Measurements from ENCODE around the gene EYA2.
A peak's percentile ranks its signal among the peaks of the same experiment; 100 is the strongest.
"Not testable (repeated sequence)": the region's sequence is repeated elsewhere in the genome, so short reads cannot be mapped to it uniquely, and the experiment has no call there.

Gene EYA2

GRCh38 chr20:47189060-47189459 is 294.4 kb downstream of the EYA2 start:
- DNase-seq, result no peak

DNA sequence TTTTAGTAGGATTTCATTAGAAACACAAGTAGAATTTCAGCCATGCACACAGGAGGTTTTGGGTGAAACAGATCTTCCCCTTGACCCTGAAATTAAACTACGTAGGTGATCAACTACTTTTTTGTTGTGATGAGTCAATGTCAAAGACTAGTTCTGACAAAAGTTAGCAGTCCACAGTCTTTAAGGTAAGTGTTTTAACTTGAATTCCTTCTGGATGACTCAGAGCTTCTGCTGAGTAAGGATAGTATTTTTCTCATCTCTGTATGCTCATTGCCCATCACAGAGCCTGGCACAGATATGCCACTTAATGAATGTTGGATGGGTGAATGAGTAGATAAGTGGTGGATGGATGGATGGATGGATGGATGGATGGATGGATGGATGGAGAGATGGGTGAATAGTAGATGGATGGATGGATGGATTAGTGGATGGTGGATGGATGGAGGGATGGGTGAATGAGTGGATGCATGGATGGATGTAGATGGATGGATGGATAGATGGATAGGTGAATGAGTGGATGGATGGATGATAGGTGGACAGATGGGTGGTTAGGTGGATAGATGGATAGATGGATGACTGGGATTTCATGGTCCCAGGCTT is 296.5 kb downstream of the EYA2 start:
- no peak for DNase-seq

- DNase-seq, result no peak
Measured at GRCh38 chr20:47191956-47192355, 297.3 kb downstream of the EYA2 start.

DNA sequence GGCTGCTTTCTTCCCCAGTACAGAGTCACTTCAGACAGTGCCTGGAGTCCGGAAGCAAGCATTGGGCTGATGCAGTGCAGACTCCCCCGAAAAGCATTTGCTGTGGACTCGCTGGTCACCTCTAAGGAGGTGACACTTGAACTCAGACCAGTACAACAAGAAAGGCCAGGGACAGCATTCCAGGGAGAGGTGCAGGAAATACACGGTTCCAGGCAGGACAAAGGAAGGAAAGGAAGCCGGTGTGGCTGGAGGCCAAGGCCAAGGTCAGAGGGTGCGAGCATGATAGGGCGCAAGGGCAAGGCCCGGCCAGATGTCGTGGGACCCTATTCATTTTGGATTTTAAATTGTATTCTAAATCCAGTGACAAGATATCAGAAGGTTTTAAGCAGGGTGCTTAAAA is 300.9 kb downstream of the EYA2 start:
- DNase-seq, result no peak

GRCh38 chr20:47196091-47197081 is 301.7 kb downstream of the EYA2 start:
- peak; percentile 15 to 73 (median 67) for DNase-seq

DNA sequence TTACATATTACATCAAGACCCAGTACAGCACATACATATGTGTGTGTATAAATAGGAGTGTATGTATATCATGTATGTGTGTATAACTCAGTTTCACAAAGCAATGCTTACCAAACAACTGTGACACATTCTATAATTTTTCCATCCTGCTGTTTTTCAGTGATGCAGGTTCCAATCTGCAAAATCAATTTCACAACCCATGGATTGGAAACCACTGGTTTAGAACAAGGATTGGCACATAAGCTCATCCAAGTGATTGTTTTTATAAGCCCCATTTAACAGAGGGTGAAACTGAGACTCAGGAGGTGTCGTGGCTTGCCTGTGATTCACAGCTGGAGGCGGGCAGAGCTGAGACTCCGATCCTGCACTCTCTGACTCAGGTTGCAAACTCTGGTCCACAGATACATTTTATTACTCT is 303.6 kb downstream of the EYA2 start:
- no peak for DNase-seq

GRCh38 chr20:47198996-47199552 is 304.4 kb downstream of the EYA2 start:
- DNase-seq, result no peak

DNA sequence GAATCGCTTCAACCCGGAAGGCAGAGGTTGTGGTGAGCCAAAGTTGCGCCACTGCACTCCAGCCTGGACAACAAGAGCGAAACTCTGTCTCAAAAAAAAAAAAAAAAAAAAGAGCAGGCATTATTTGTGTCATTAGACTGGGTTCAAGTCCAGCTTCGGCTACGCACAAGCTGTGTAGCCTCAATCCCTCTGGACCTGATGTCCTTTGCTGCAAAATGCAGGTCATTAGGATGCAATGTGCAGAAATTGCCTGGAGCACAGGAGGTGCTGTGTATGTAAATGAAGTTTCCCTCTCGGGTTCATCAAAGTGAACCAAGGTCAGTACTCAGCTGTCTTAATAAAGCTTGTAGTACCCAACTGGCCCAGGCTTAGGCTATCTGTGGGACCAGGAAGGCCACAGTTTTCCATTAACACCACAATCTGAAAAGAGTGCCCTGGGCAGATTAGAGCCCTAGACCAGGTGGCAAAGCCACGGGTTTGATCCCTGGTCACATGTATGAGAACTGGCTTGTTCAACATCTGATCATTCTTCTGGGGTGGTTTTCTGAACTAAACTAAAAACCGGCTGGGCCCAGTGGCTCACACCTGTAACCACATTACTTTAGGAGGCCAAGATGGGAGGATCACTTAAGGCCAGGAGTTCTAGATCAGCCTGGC is 306.6 kb downstream of the EYA2 start:
- no peak for DNase-seq

- no peak for DNase-seq
Measured at GRCh38 chr20:47202733-47203667, 308.4 kb downstream of the EYA2 start.

DNA sequence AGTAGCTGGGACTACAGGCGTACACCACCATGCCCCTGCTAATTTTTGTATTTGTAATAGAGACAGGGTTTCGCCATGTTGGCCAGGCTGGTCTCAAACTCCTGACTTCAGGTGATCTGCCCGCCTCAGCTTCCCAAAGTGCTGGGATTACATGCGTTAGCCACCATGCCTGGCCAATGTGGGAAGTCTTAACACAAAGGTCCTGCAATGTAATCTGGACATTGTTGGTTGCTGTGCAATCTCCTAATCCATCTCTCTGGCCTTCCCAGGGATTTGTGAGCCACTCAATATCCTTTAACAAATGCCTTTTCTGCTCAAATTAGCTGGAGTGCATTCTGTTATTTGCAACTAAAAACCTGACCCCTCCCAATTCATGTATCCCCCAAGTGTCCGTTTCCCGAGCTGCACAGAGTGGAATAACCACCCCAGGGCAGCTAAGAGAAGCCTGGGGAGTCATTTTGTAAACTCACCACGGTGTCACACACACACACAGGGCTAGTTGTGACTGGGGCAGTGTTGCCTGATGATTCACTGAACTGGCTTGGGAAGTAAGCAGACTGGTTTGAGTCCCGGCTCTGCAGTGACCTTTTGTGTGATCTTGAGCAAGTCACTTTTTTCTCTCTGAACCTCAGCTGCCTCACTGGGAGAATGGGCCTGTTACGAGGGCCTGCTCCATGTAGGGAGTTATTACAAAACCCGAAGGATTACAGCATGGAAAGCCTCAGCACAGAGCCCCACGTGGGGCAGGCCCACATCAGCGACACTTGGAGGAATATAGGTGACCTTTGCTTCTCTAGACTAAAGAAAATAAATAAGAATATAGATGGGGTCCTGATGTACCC is 309.6 kb downstream of the EYA2 start:
- DNase-seq, result no peak

DNA sequence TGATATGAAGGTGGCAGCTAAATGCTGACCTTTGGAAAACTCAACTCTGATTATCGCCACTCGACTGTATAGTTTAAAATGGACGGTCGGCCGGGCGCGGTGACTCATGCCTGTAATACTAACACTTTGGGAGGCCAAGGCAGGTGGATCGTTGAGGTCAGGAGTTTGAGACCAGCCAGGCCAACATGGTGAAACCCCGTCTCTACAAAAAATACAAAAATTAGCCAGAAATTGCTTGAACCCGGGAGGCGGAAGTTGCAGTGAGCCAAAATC is 310.1 kb downstream of the EYA2 start:
- DNase-seq, result not testable (repeated sequence)

GRCh38 chr20:47205577-47206123 is 311.0 kb downstream of the EYA2 start:
- peak; percentile 14 to 38 (median 22) for DNase-seq

GRCh38 chr20:47206552-47206951 is 311.9 kb downstream of the EYA2 start:
- not testable (repeated sequence) for DNase-seq

DNA sequence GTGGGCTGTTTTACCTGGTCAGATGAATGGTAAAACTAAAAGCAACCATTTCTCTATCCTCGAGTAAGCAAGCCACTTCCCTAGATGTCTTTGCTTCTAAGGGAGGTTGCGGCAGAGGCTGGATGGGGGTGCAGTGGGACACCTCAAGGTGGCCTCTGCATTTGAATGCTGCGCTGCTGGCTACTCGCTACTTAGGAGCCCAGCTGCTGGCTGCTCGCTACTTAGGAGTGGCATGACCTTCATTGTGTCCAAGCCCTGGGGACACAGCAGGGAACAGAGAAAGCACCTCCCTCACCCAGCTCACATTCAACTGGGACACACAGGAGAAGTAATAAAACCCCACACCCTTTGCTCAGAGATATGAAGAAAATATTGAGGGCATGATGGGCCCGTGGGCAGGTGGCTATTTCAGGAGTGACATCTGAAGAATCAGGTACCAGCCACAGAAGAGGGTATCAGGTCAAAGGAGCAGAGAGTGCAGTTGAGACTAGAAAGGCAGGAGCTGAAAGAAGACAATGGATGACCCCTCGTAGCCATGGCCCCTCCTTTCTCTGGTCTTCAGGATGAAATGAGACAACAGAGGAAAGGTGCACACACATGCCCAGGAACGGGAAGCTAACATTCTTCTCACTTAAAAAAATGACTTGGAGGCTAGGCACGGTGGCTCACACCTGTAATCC is 312.5 kb downstream of the EYA2 start:
- peak in 1 of 3 experiments; percentile 16 for DNase-seq

- no peak for DNase-seq
Measured at GRCh38 chr20:47208534-47209174, 314.0 kb downstream of the EYA2 start.

GRCh38 chr20:47209982-47210381 is 315.3 kb downstream of the EYA2 start:
- no peak for DNase-seq

DNA sequence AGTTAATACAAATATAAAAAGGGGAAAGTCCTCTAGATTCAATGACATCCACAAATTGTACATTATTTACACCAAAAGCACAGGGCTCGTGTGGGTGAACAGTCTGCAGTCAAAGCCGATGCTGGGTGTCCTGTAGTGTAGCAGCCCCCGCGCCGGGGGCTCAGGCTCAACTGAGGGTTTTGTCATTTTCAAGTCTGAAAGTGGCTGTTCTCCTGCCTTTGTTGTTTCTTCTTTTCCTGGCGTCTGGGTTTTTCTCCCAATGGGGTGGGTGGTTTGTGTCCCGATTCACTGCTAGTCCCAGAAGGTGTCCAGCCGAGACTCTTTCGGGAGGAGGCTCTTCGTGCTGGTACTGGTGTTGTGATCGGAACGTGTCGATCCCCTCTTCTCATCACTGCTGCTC is 315.8 kb downstream of the EYA2 start:
- no peak for DNase-seq

- no peak for DNase-seq
Measured at GRCh38 chr20:47211036-47211435, 316.4 kb downstream of the EYA2 start.

DNA sequence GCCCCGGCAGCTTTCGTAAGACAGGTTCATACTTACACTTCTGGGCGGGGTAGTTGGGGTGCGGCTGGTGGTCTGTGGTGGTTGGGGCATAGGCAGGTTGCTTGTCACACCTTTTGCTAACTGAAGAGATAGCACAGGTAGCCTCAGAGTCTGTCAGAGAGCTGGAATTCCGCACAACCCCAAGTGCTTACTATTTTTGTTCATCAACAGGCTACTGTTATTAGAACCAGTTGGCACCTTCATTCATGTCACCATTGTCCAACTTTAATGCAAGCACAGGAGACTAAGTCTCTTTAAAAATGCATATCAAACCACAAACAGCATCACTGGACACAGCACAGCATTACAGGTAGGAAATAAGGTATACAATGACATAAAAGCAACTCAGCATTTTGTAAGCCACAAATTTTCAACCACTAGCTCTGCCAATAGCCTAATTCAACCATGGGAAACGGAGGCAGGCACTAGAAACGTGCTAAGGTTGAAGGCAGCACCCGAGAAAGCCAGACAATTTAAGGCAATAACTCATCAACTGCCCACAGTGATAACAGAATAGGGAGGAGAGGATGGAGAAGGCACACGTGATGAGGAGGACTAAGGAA is 318.1 kb downstream of the EYA2 start:
- DNase-seq, result no peak

- no peak for DNase-seq
Measured at GRCh38 chr20:47213966-47214365, 319.3 kb downstream of the EYA2 start.
